Endothelial cell of umbilical vein (primary cell): ENCODE measurements around the gene AMER2. TPM values are rescaled to one million over a fixed set of nuclear protein-coding genes. Genes with fewer than 3 reads are reported as not detected.

Source experiments
- BruUV-seq: library from RNA; stranded (reverse); fragments of 400-500 nt; replicated peaks from 2 replicates; lab custom pipeline; 2021; lab: Mats Ljungman, UMichigan
- CTCF ChIA-PET: fragments of 300-600, 350-600 bp; sonication (Branson Sonifier 250); formaldehyde crosslinking; loops from one replicate; lab custom pipeline; 2021; ENCODE audit warnings: antibody characterized with exemption, inconsistent platforms; lab: Charles Lee
- POLR2A ChIA-PET: fragments of 300-600, 350-600 bp; sonication (Branson Sonifier 250); formaldehyde crosslinking; loops from one replicate; lab custom pipeline; 2021; ENCODE audit warnings: antibody characterized with exemption, inconsistent platforms; lab: Charles Lee
- DNase-seq: peaks from one replicate; pipeline ENCODE4 v3.0.0-alpha.2; 2011; ENCODE audit warnings: low read depth, low spot score
- FAIRE-seq: peaks from 2 replicates; lab custom pipeline; 2011; peaks lifted over from hg19 to GRCh38; lab: Jason Lieb, UNC
- H2AFZ ChIP-seq: 2 replicates; pipeline ENCODE4 v1.6.0; 2012; ENCODE audit warnings: low read depth, low read length, control low read depth, inconsistent platforms
- H3K27ac ChIP-seq: 2 replicates; pipeline ENCODE4 v1.5.1; 2011; ENCODE audit warnings: low read depth, mild to moderate bottlenecking, control low read depth, low read length, moderate library complexity; ENCODE audit not compliant: insufficient read depth
- H3K27me3 ChIP-seq, 2 experiments: 2 replicates each; pipeline versions ENCODE4 v1.6.0 to v1.6.1; 2011; ENCODE audit warnings: low read length in 2 of 2, mixed read lengths in 1 of 2; ENCODE audit not compliant: control insufficient read depth in 2 of 2, insufficient read depth in 2 of 2
- H3K36me3 ChIP-seq, 2 experiments: 2 replicates in 1 of 2; 3 replicates in 1 of 2; pipeline ENCODE4 v1.5.1; 2011; ENCODE audit warnings: low read length in 2 of 2, mild to moderate bottlenecking in 1 of 2, moderate library complexity in 1 of 2; ENCODE audit not compliant: control insufficient read depth in 2 of 2, insufficient read depth in 2 of 2; ENCODE audit errors: extremely low read depth in 1 of 2
- H3K4me1 ChIP-seq: 3 replicates; pipeline ENCODE4 v1.5.1; 2011; ENCODE audit warnings: mild to moderate bottlenecking, low read length; ENCODE audit not compliant: control insufficient read depth, insufficient read depth; ENCODE audit errors: extremely low read depth
- H3K4me2 ChIP-seq: 2 replicates; pipeline ENCODE4 v1.6.1; 2011; ENCODE audit warnings: low read length, control low read depth, mixed read lengths; ENCODE audit not compliant: insufficient read depth
- H3K4me3 ChIP-seq, 3 experiments: fragments of 200-600 bp in 1 of 3; sonication (generic), shearing (Covaris generic) in 1 of 3; replicated peaks in 1 of 3; 2 replicates each; pipeline ENCODE4 v1.5.1; 2011 to 2016; ENCODE audit warnings: control low read depth in 3 of 3, low read length in 3 of 3, mild to moderate bottlenecking in 2 of 3, inconsistent platforms in 1 of 3, low read depth in 1 of 3, moderate library complexity in 1 of 3; ENCODE audit not compliant: insufficient read depth in 1 of 3
- H3K79me2 ChIP-seq: 2 replicates; pipeline ENCODE4 v1.6.0; 2012; ENCODE audit warnings: low read length, inconsistent platforms; ENCODE audit not compliant: control insufficient read depth, insufficient read depth
- H3K9ac ChIP-seq: replicated peaks from 2 replicates; pipeline ENCODE3; 2011; ENCODE audit warnings: low read length, control low read depth; ENCODE audit not compliant: insufficient read depth; ENCODE audit errors: extremely low read depth
- H3K9me1 ChIP-seq: replicated peaks from 3 replicates; pipeline ENCODE4 v1.6.0; 2011; ENCODE audit warnings: mild to moderate bottlenecking, low read length; ENCODE audit not compliant: control insufficient read depth, insufficient read depth; ENCODE audit errors: extremely low read depth
- H3K9me3 ChIP-seq: replicated peaks from 2 replicates; pipeline ENCODE4 v1.5.1; 2012; ENCODE audit warnings: low read length, inconsistent platforms; ENCODE audit not compliant: control insufficient read depth, insufficient read depth
- H4K20me1 ChIP-seq: replicated peaks from 2 replicates; pipeline ENCODE3; 2011; ENCODE audit warnings: mild to moderate bottlenecking, low read length; ENCODE audit not compliant: control insufficient read depth, insufficient read depth; ENCODE audit errors: extremely low read depth
- CTCF ChIP-seq, 2 donors: IDR thresholded peaks; 1 replicate in 1 of 2; 2 replicates in 1 of 2; pipeline ENCODE4 v1.5.1; 2011; ENCODE audit warnings: low read length in 2 of 2, mild to moderate bottlenecking in 2 of 2, moderate library complexity in 2 of 2, control low read depth in 1 of 2, inconsistent platforms in 1 of 2, low read depth in 1 of 2; ENCODE audit not compliant: insufficient read depth in 1 of 2; ENCODE audit errors: extremely low read depth in 1 of 2
- EZH2 ChIP-seq: IDR thresholded peaks from 2 replicates; pipeline ENCODE4 v1.6.1; 2012; ENCODE audit warnings: borderline replicate concordance, low read depth, mild to moderate bottlenecking, moderate library complexity, low read length, inconsistent platforms; ENCODE audit not compliant: severe bottlenecking
- GATA2 ChIP-seq: IDR thresholded peaks from 2 replicates; pipeline ENCODE4 v1.7.0; 2011; ENCODE audit warnings: low read depth, mild to moderate bottlenecking, moderate library complexity, mixed read lengths, low read length; ENCODE audit not compliant: insufficient read length, insufficient read depth
- JUN ChIP-seq: IDR thresholded peaks from 2 replicates; pipeline ENCODE4 v1.6.1; 2011; ENCODE audit warnings: borderline replicate concordance, low read depth; ENCODE audit not compliant: insufficient read length, insufficient read depth
- POLR2A ChIP-seq: IDR thresholded peaks from 2 replicates; pipeline ENCODE4 v1.6.1; 2012; ENCODE audit warnings: low read depth, mild to moderate bottlenecking, control low read depth, low read length
- POLR2AphosphoS5 ChIP-seq: IDR thresholded peaks from 2 replicates; pipeline ENCODE4 v1.6.1; 2012; ENCODE audit warnings: low read depth, mild to moderate bottlenecking, control low read depth, low read length, moderate library complexity; ENCODE audit not compliant: insufficient read depth
- dilution Hi-C: fragments of 300-500 bp; cut with MboI; formaldehyde crosslinking; loops from one replicate; pipeline ENCODE4 v1.15.0; 2019; ENCODE audit warnings: low sequenced_read_pairs; ENCODE audit not compliant: extremely low pct_ligation_motif_present
- intact Hi-C: fragments of 100-400 bp; cut with micrococcal nuclease; formaldehyde crosslinking; loops from one replicate; pipeline ENCODE4 v1.10.0; 2022
- polyA plus RNA-seq, 4 experiments: library from polyadenylated mRNA; depleted of rRNA in 3 of 4; stranded (reverse) in 3 of 4; unstranded in 1 of 4; fragments of >200 nt; gene quantifications; 2 replicates each; pipeline versions ENCODE4 v1.2.1 to v1.2.3, GENCODE V29; 2011 to 2012; ENCODE audit warnings: missing spikeins in 1 of 4
- total RNA-seq: library from RNA; stranded (reverse); gene quantifications from 2 replicates; pipeline ENCODE4 v1.2.3, GENCODE V29; 2021
- TF ChIP-seq, protein P1 (sequence below): IDR thresholded peaks from 2 replicates; pipeline ENCODE4 v1.6.1; 2011; ENCODE audit not compliant: insufficient read depth, insufficient read length

Gene AMER2
- total and polyA plus RNA-seq, 2 donors (not counting 3 experiments of a cell fraction or from before 2014, with no cell fraction given), result not detected

- H3K4me3 ChIP-seq, result no peak overlapping the region
- BruUV-seq, result no TSS peak
These were observed 18.4 kb downstream of the AMER2 start for GRCh38 chr13:25153736-25154135.

More at GRCh38 chr13:25153736-25154135, 18.4 kb downstream of the AMER2 start:
- H3K4me2 ChIP-seq, result no peak overlapping the region
- H4K20me1 ChIP-seq, result no peaks in the 10 kb centered on the region
- TF ChIP-seq POLR2A (no peak), POLR2AphosphoS5 (no peak), CTCF (IDR thresholded peaks at IDR 0.05; ENCODE audit: extremely low read depth in 1 of 2, insufficient read depth in 1 of 2, low read depth in 1 of 2, low read length in 2 of 2) (no peak), JUN (no peak), GATA2 (no peak), EZH2 (no peak)
- TF ChIP-seq, protein P1, sequence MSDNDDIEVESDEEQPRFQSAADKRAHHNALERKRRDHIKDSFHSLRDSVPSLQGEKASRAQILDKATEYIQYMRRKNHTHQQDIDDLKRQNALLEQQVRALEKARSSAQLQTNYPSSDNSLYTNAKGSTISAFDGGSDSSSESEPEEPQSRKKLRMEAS, result no peak
- intact Hi-C loops, result no loop called here
- no peak for DNase-seq
- H3K79me2 ChIP-seq, result no peaks in the 10 kb centered on the region
- H3K27me3 ChIP-seq, result peaks cover 0 to 1% of the 10 kb centered on the region in 2 experiments
- POLR2A ChIA-PET, result no interaction called here
- CTCF ChIA-PET, result no interaction called here
- no peak overlapping the region for H3K27ac ChIP-seq
- no peaks in the 10 kb centered on the region for H3K9me1 ChIP-seq
- H3K4me1 ChIP-seq, result no peaks in the 10 kb centered on the region
- H3K36me3 ChIP-seq, result no peaks in the 10 kb centered on the region
- no peak overlapping the region for H3K9ac ChIP-seq
- no peaks in the 10 kb centered on the region for H3K9me3 ChIP-seq
- dilution Hi-C loops, result no loop called here
- no peak overlapping the region for H2AFZ ChIP-seq
- no peak for FAIRE-seq
